ENCODE measurements around the gene CTXND1. TPM values are rescaled to one million over a fixed set of nuclear protein-coding genes. Genes with fewer than 3 reads are reported as not detected.

Gene CTXND1
- total RNA-seq: 1 to 10 TPM; 6.0 to 8.6 TPM

DNA sequence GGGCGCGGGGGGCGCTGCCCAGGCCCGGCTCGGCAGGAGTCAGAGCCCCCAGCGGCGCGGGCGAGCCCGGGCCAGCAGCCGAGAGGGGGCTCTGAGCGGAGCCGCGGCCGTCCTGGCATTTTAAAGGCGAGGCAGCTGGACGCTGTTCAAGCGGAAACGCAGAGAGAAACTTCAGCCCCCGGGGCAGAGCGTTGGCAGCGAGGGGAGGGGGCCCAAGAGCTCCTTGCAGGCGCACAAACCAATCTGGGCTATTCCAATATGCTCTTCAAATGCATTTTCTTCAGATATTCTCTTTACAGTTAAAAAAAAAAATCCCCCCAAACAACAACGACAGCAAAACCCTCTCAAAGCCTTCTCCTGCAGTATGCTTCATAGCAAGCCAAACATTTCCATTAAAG lies at the start of gene CTXND1:
TSS of gene CTXND1 (minus strand) at position 93 of the 398 bp plus-strand sequence. CDS start 50,264 bp downstream, outside the sequence.

DNA sequence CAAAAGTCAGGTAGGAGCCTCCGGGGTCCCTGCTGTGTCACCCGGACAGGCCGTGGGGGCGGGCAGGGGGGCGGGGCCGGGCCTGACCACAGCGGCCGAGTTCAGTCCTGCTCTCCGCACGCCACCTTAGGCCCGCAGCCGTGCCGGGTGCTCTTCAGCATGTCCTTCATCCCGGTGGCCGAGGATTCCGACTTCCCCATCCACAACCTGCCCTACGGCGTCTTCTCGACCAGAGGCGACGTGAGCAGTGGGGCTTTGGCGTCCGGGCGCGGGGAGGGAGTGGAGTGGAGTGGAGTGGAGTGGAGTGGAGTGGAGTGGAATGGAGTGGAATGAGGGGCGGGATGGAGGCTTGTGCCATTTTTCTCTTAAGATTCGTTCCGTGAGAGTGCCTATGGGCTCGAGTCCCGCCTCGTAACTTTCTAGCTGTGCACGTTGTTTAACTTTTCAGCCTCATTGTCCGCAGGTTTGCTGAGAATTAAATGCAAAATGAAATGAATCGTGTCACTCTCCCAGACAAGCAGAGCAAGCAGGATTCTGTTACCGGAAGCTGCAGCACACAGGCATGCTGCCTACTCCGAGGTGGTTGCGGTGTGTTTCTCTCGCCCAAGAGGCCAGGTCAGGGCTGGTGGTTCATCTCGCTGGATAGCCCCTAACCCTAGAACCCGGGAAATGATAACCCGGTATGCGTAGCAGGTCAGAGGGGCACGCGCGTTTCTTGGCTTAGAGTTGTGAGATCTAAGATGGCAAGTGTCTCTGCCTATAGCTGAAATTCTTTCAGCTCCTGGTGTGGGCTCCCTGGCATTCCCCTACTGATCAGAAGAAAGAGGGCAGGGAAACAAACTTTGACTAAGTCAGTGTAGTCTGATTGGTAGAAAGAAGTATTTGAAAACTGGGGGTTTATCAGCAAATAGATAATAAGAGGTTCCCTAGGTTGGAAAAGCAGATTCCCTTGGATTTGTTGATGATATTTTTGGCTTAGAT lies 98.8 kb downstream of the CTXND1 start, which contains the start of gene FAH:
TSS of gene FAH (plus strand) at position 104 of the 981 bp plus-strand sequence. CDS start at position 160, 56 bp downstream.

Other genes with a start within 250 kb of the CTXND1 start
- gene ZFAND6, start 192.5 kb downstream of the CTXND1 start, total RNA-seq: 100 to 1,000 TPM; 117 to 143 TPM
- 10 to 100 TPM; 39.6 to 63.3 TPM for gene FAH, start 99.2 kb downstream of the CTXND1 start, total RNA-seq
- gene ARNT2, start 152.2 kb upstream of the CTXND1 start, total RNA-seq: 10 to 100 TPM; 22.0 to 26.2 TPM

Measured in melanocyte of skin (primary cell).